ENCODE measurements around the gene ACACB. TPM values are rescaled to one million over a fixed set of nuclear protein-coding genes. Genes with fewer than 3 reads are reported as not detected.

ACACB gene
- total RNA-seq, 1 donor from 2014 or later = 5.9 TPM

DNA sequence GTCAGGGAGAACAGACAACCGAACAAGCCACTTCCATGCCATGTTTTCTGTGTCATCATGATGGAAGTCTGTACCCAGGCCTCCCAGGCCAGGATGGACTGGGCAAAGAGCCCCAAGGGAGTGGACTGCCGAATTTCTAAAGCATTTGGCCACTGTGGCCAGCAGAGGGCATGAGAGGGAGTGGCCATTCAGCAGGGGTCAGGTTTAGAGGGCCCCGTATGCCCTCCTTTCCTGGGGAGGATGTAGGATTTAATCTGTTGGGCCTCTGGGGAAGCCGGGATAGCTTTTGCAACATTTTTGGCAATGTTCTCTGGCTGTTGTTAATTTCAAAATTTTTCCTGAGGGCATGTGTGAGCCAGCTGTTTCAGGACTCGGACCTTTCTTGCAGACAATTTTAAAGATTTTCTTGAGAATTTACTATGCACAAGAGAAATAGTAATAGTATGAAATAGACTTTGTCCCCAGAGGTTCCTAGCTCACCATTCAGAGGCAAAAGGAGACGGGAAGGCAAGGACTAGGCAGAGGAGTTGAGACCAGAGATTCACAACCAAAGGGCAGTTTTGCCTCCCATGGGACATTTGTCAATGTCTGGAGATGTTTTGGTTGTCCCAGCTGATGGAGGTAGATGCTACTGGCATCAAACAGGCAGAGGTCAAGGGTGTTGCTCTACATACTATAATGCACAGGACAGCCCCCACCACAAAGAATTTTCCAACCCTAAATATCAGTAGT lies 18.0 kb downstream of the ACACB start:
- H3K9me3 Mint-ChIP-seq (ENCODE audit: low read depth) = peaks cover 16% of the 10 kb centered on the region
- no peaks in the 10 kb centered on the region for H3K4me1 Mint-ChIP-seq (ENCODE audit: low read depth)
- no peak for DNase-seq (ENCODE audit: low spot score)
- peak; percentile 76 for TF ChIP-seq CTCF (IDR thresholded peaks at IDR 0.05)
- no peak overlapping the region for H3K27ac Mint-ChIP-seq (ENCODE audit: unreplicated experiment)
- peaks cover 12% of the 10 kb centered on the region for H3K27me3 Mint-ChIP-seq (ENCODE audit: low read depth)
- H3K36me3 Mint-ChIP-seq (ENCODE audit: low read depth) = peaks cover 4% of the 10 kb centered on the region
- no peak overlapping the region for H3K4me3 Mint-ChIP-seq (ENCODE audit: unreplicated experiment)

DNA sequence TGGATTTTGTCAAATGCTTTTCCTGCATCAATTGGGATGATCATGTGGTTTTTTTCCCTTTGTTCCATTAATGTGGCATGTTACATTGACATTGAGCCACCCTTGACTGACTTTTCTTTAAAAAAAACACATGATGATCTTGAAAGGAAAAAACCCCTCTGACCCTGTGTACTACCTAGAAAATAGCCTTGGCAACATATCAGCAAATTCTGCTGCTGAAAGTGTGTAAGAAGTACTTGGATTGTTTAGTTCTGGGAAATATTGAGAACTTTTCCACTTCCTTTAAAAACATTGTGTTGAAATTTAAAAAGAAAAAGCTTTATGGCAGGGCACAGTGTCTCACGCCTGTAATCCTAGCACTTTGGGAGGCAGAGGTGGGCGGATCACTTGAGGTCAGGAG lies 20.7 kb downstream of the ACACB start:
- DNase-seq (ENCODE audit: low spot score) = no peak
- H3K9me3 Mint-ChIP-seq (ENCODE audit: low read depth) = peaks cover 16% of the 10 kb centered on the region
- peaks cover 8% of the 10 kb centered on the region for H3K27me3 Mint-ChIP-seq (ENCODE audit: low read depth)
- no peak overlapping the region for H3K4me3 Mint-ChIP-seq (ENCODE audit: unreplicated experiment)
- no peak overlapping the region for H3K27ac Mint-ChIP-seq (ENCODE audit: unreplicated experiment)
- H3K4me1 Mint-ChIP-seq (ENCODE audit: low read depth) = no peaks in the 10 kb centered on the region
- no peak for TF ChIP-seq CTCF (IDR thresholded peaks at IDR 0.05)
- H3K36me3 Mint-ChIP-seq (ENCODE audit: low read depth) = peaks cover 4% of the 10 kb centered on the region

GRCh38 chr12:109139360-109139759 lies 23.0 kb downstream of the ACACB start:
- DNase-seq (ENCODE audit: low spot score) = no peak
- Mint-ChIP-seq H3K4me3 (ENCODE audit: unreplicated experiment) (no peak overlapping the region), H3K27ac (ENCODE audit: unreplicated experiment) (no peak overlapping the region), H3K27me3 (ENCODE audit: low read depth) (peaks cover 6% of the 10 kb centered on the region), H3K4me1 (ENCODE audit: low read depth) (no peaks in the 10 kb centered on the region), H3K36me3 (ENCODE audit: low read depth) (peaks cover 4% of the 10 kb centered on the region), H3K9me3 (ENCODE audit: low read depth) (peaks cover 16% of the 10 kb centered on the region)
- no peak for TF ChIP-seq CTCF (IDR thresholded peaks at IDR 0.05)

DNA sequence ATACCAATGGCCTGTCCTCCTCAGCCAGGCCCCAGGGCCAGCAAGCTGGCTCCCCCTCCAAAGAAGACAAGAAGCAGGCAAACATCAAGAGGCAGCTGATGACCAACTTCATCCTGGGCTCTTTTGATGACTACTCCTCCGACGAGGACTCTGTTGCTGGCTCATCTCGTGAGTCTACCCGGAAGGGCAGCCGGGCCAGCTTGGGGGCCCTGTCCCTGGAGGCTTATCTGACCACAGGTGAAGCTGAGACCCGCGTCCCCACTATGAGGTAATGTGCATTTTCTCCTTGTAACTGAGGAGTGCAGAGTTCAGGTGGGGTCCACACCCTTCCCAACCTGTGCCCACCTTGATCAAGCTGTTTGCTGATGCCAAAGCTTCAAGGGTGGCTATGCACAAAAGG lies 23.4 kb downstream of the ACACB start:
- no peaks in the 10 kb centered on the region for H3K4me1 Mint-ChIP-seq (ENCODE audit: low read depth)
- DNase-seq (ENCODE audit: low spot score) = no peak
- peaks cover 6% of the 10 kb centered on the region for H3K27me3 Mint-ChIP-seq (ENCODE audit: low read depth)
- no peak overlapping the region for H3K27ac Mint-ChIP-seq (ENCODE audit: unreplicated experiment)
- TF ChIP-seq CTCF (IDR thresholded peaks at IDR 0.05) = no peak
- no peak overlapping the region for H3K4me3 Mint-ChIP-seq (ENCODE audit: unreplicated experiment)
- H3K36me3 Mint-ChIP-seq (ENCODE audit: low read depth) = peaks cover 4% of the 10 kb centered on the region
- H3K9me3 Mint-ChIP-seq (ENCODE audit: low read depth) = peaks cover 16% of the 10 kb centered on the region

- H3K27me3 Mint-ChIP-seq (ENCODE audit: low read depth) = peaks cover 1% of the 10 kb centered on the region
- H3K9me3 Mint-ChIP-seq (ENCODE audit: low read depth) = peaks cover 9% of the 10 kb centered on the region
- H3K36me3 Mint-ChIP-seq (ENCODE audit: low read depth) = peaks cover 3% of the 10 kb centered on the region
- TF ChIP-seq CTCF (IDR thresholded peaks at IDR 0.05) = no peak
- DNase-seq (ENCODE audit: low spot score) = no peak
- no peak overlapping the region for H3K4me3 Mint-ChIP-seq (ENCODE audit: unreplicated experiment)
- no peaks in the 10 kb centered on the region for H3K4me1 Mint-ChIP-seq (ENCODE audit: low read depth)
- H3K27ac Mint-ChIP-seq (ENCODE audit: unreplicated experiment) = no peak overlapping the region
Measured at GRCh38 chr12:109140560-109140959, 24.2 kb downstream of the ACACB start.
